GM18498 (cell line): ENCODE data around the gene INTS6L.

Source experiments
- ATAC-seq: cut with Tn5 transposase; IDR thresholded peaks from one replicate; pipeline ENCODE4 v1.9.1; 2021; ENCODE audit warnings: mild to moderate bottlenecking, moderate library complexity; ENCODE audit not compliant: unreplicated experiment

Gene INTS6L, protein sequence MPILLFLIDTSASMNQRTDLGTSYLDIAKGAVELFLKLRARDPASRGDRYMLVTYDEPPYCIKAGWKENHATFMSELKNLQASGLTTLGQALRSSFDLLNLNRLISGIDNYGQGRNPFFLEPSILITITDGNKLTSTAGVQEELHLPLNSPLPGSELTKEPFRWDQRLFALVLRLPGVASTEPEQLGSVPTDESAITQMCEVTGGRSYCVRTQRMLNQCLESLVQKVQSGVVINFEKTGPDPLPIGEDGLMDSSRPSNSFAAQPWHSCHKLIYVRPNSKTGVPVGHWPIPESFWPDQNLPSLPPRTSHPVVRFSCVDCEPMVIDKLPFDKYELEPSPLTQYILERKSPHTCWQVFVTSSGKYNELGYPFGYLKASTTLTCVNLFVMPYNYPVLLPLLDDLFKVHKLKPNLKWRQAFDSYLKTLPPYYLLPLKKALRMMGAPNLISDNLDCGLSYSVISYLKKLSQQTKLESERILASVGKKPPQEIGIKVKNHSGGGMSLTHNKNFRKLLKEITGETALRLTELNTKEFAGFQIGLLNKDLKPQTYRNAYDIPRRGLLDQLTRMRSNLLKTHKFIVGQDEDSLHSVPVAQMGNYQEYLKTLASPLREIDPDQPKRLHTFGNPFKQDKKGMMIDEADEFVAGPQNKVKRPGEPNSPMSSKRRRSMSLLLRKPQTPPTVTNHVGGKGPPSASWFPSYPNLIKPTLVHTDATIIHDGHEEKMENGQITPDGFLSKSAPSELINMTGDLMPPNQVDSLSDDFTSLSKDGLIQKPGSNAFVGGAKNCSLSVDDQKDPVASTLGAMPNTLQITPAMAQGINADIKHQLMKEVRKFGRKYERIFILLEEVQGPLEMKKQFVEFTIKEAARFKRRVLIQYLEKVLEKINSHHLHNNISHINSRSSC

GRCh38 chrX:135520553-135521404 lies at the start of gene INTS6L:
TSS of gene INTS6L (plus strand) at chrX:135520660. CDS start at chrX:135520993, 333 bp downstream.
- peak; percentile 80 for ATAC-seq

GRCh38 chrX:135476378-135476777 lies 44.1 kb upstream of the INTS6L start:
- ATAC-seq = no peak

- no peak for ATAC-seq
Observed at GRCh38 chrX:135477576-135477975, 42.9 kb upstream of the INTS6L start.

DNA sequence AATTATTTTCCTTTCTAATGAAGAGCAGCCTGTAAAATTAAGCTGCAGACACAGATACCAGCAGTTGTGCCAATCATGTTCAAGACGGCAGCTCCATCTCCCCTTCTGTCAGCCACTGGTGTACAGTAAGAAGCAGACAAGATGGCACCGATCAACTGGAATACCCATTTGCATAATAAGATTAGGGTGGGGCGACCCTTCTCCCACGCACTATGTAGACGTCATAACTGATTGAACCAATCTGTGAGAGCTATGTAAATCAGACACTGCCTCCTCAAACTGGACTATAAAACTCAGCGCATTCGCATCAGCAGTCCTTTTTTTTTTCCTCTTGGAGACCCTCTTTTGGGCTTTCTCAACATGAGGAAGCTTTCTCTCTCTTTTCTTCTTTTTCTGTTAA lies 40.4 kb upstream of the INTS6L start:
- ATAC-seq = no peak

DNA sequence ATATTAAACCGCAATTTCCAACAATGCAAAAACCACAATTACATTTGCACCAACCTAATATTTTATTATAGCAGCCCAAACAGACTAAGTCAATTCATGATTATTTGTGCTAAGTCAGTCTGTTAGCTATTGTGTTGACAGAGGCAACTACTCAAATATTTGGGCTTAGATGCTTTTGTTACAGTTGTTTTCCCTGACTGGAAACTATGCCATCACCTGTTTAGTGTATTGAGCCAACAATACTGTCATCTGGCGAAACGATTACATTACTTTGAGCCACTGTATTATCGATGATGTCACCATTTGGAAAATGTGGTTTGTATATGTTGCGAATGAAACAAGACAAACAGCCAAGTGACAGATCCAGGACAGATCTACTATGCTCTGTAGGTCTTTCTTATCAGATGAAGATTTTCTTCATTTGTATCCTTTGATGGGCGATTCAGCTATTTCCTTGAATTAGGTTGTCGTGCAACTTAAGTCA lies 38.7 kb upstream of the INTS6L start:
- no peak for ATAC-seq

- ATAC-seq = no peak
Observed at GRCh38 chrX:135484641-135485289, 35.7 kb upstream of the INTS6L start.

GRCh38 chrX:135489542-135489941 lies 30.9 kb upstream of the INTS6L start:
- peak; percentile 87 for ATAC-seq

DNA sequence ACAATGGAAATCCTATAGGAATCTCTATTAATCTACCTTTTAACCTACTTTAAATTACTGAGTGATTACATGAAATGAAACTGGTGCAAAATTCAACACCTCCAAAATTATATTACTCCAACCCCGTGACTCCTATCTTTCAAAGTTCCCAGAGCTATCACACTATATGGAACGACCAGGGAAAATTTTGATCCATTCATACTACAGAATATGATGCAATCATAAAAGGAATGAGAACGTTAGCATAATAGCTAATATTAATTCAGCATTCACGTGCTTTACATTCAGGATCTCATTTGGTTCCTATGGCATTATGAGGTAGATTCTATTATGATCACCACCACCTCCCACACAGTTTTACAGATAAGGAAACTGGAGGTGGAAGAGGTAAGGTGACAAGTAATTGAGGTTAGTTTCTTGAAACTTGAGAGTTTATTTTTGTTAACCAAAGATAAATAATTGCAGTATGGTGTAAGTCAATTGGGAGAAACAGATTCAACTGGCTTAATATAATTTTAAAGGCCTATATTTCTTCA lies 29.4 kb upstream of the INTS6L start:
- ATAC-seq = no peak

DNA sequence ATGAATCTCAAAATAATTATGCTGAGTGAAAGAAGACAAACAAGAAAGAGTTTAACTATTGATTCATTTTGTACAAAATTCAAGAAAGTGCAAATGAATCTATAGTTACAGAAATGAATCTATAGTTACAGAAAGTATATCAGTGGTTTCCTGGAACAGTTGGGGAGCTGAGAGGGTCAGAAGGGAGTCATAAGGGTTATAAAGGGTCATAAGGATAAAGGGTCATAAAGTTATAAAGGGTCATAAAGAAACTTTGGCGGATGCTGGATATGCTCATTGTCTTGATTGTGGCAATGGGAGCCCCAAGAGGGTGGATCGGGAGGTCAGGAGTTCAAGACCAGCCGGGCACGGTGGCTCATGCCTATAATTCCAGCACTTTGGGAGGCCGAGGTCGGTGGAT lies 26.0 kb upstream of the INTS6L start:
- no peak for ATAC-seq

DNA sequence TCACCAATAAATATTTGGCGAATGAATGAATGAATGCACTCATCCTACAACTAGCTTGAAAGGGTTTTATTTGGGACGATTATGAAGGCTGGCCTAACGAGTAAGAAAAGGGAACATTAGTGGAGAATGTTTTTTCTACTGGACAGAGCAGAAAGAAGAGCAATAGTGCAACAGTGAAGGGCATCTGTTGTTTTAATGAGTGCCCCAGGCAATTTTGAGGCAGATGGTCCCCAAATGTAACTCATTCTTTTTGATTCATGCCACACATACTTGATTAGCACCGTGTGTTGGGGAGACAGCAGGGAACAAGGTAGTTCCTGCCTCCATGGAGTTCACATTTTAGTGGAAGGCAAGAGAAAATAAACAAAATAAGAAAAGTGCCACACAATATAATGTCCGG lies 22.7 kb upstream of the INTS6L start:
- no peak for ATAC-seq

- no peak for ATAC-seq
Observed at GRCh38 chrX:135498236-135498635, 22.2 kb upstream of the INTS6L start.

DNA sequence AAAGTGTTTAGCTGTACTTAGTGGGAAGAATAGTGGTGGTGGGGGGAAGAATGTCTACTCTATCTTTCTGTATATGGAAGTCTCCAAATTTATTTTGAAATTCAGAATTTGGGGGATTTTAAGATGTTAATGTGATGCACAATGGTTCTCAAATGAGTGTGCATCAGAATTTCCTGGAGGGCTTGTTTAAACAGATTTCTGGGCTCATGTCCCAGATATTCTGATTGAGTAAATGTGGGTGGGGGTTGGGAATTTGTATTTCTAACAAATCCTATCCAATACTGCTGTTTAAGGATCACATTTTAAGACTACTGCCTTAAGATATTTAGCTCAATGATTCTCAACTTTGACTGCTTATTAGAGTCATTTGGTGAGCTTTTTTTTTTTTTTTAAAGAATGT lies 15.1 kb upstream of the INTS6L start:
- ATAC-seq = no peak

- no peak for ATAC-seq
Observed at GRCh38 chrX:135509885-135510284, 10.6 kb upstream of the INTS6L start.

GRCh38 chrX:135512508-135513129 lies 7.8 kb upstream of the INTS6L start:
- ATAC-seq = no peak

DNA sequence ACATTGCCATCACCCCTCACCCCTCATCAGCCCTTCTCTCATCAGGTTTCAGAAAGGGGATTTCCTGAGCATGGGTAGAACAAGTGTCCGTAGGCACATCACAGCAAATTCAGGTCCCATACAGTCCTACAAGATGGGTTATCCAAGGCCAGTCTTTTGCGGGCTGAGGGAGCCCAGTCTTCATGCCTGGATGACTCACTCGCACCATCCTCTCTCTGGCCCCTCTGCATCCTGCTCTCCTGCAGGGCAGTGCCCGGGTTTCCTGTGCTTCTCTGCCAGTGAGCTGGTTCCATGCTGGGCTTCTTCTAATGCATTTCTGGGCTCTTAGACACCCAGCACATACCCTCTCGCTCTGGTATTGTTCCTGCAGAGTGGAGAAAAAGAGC lies 7.3 kb upstream of the INTS6L start:
- ATAC-seq = no peak

GRCh38 chrX:135516376-135516775 lies 4.1 kb upstream of the INTS6L start:
- no peak for ATAC-seq

- no peak for ATAC-seq
Observed at GRCh38 chrX:135518161-135518560, 2.3 kb upstream of the INTS6L start.

- ATAC-seq = peak; percentile 1
Observed at GRCh38 chrX:135520022-135520552, 373 bp upstream of the INTS6L start.

GRCh38 chrX:135521405-135522131 lies 1.1 kb downstream of the INTS6L start:
- ATAC-seq = peak; percentile 81
